Hematopoietic multipotent progenitor cell treated with erythropoietin and hydrocortisone succinate and interleukin-3 and kit ligand, for 6 days (in vitro differentiated cells): ENCODE measurements around the gene IST1.

Experiments
- DNase-seq: peaks from one replicate; pipeline ENCODE4 v3.0.0-alpha.2; 2015

Gene IST1

GRCh38 chr16:71882505-71883167 is 12.7 kb upstream of the IST1 start:
- DNase-seq, result peak; percentile 92

DNA sequence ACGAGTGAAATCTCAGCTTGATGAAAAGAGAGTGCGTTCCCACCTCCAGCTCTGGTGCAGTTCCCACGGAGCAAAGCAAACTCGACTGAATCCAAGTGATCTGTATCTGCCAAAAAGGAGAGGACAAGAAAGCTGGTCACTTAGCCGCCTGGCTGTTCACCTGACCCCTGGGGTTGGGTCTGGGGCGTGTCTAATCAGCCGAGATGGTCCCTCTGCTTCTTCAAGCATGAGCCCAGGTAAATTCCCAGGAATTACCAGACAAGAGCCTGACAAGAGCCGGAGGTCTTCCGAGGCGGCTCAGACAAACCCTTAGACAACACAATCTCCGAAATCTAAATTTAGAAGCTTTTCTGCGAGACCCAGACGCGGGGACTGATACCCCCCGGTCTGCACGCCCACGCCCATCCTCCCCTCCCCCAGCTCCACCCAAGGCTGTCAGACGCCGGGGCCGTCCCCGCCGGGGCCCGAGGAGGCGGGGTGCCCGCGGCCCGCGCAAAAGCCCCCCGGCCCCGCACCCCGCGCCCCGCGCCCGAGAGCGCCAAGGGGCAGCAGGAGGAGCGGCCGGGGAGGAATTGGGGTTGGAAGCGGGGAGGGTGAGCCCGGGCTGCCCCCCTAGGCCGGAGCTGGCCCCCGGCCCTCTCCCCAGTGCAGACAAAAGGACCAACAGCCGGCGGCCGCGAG is 12.0 kb upstream of the IST1 start:
- peak; percentile 19 for DNase-seq

- peak; percentile 71 for DNase-seq
Observed at GRCh38 chr16:71883849-71884638, 11.3 kb upstream of the IST1 start, which contains the start of gene ZNF821. Gene ZNF821, minus strand, starts transcription at chr16:71884182. Its CDS starts 4,236 bp downstream, at chr16:71879946.

DNA sequence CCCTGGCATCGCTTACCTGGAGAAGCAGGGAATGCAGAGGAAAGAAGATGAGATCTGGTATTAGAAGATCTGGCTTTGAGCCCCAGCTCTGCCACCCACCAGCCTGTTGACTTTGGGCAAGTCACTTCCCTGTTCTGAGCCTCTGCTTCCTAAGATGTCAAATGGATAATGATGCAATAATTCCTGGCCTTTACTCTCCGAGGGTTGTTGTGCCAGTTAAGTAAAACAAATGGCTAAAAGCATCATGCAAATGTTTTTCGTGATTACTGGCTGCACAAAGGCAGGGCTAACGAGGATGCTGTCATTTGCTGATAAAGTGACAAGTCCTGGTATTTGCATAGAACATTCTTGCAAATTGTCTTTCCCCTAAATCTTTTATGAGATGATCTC is 10.1 kb upstream of the IST1 start:
- DNase-seq, result peak; percentile 29

- DNase-seq, result no peak
Observed at GRCh38 chr16:71889147-71889546, 6.2 kb upstream of the IST1 start.

- no peak for DNase-seq
Observed at GRCh38 chr16:71893888-71894228, 1.5 kb upstream of the IST1 start.

- DNase-seq, result peak; percentile 61
Observed at GRCh38 chr16:71894229-71894920, 956 bp upstream of the IST1 start.

- DNase-seq, result peak; percentile 72
Observed at GRCh38 chr16:71895679-71896365, 491 bp downstream of the IST1 start.

- DNase-seq, result peak; percentile 10
Observed at GRCh38 chr16:71896764-71897368, 1.5 kb downstream of the IST1 start.

GRCh38 chr16:71899171-71899570 is 3.8 kb downstream of the IST1 start:
- no peak for DNase-seq

- no peak for DNase-seq
Observed at GRCh38 chr16:71902656-71903365, 7.5 kb downstream of the IST1 start.

- no peak for DNase-seq
Observed at GRCh38 chr16:71903608-71904007, 8.3 kb downstream of the IST1 start.

GRCh38 chr16:71904239-71904638 is 8.9 kb downstream of the IST1 start:
- no peak for DNase-seq

DNA sequence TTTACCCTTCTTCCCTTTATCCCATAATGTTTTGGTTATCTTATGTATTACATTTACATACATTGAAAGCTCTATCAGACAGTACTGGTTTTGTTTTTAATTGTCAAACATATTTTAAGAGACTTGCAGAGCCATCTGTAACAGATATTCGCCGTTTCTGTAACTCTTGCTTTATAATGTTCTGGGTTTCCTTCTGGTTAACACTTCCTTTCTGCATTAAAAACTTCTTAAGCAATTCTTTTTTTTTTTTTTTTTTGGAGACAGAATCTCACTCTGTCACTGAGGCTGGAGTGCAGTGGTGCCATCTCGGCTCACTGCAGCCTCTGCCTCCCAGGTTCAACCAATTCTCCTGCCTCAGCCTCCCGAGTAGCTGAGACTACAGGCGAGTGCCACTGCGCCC is 10.4 kb downstream of the IST1 start:
- DNase-seq, result peak; percentile 15

DNA sequence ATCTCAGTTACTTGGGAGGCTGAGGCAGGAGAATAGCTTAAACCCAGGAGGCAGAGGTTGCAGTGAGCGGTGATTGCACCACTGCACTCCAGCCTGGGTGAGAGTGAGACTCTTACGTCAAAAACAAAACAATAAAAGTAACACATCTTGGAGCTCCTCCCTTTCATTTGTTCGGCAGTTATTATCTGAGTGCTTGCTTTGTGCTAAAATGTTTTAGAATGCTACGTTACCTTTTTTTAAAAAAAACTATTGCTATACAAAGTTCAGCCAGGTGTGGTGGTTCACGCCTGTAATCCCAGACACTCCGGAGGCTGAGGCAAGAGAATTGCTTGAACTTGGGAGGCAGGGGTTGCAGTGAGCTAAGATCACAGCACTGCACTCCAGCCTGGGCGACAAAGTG is 15.8 kb downstream of the IST1 start:
- DNase-seq, result no peak

DNA sequence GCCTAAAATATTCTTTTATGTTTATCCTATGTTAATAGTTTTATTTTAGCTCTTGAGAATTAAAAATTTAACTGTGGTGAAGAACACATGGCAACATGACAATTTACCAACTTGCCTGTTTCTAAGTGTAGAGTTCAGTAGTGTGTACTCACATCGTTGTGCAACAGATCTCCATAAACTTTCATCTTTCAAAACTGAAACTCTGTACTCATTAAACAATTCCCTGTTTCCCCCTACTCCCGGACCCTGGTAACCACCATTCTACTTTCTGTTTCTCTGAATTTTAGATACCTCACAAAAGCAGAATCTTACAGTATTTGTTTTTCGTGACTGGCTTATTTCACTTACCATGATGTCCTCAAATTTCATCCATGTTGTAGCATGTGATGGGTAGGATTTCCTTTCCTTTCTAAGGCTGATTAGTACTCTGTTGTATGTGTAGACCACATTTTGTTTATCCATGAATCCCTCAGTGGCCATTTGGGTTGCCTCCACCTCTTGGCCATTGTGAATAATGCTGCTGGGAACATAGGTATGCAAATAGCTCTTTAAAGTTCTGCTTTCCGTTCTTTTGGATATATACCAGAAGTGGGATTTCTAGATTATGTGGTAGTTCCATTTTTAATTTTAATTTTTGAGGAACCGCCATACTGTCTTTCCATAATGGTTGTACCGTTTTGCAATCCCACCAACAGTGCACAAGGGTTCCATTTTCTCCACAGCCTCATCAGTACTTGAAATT is 17.4 kb downstream of the IST1 start:
- no peak for DNase-seq

DNA sequence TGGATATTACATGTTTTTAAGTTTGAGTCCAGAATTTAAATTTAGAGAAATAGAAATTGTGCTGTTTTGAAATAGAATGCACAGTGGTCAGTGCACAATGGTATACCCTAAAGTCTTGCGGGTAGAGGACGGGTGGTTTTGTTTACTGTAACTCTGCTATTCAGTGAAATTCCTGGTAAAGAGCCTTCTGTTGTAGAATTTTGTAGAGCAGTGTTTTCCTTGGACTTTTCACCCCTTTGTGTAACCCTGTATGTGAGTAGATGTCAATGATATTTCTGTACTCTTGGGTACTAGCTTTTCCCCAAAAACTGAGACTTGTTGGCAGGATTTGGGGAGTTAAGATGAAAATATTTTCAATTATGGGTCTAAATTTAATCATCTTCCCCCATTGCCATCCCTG is 19.5 kb downstream of the IST1 start:
- DNase-seq, result no peak

DNA sequence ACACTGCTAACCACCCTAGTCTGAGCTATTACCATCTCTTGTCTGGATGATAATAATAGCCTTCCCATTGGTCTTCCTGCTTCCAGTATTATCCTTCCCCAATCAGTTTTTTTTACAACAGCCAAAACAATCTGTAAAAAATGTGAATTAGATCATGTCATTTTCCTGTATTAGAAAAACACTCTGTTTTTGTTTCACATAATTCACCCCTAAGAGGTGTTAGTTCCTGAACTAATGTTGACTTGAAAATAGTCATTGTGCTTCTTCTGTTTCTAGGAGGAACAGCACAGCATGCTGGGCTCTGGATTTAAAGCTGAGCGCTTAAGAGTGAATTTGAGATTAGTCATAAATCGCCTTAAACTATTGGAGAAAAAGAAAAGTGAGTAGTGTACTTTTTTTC is 20.0 kb downstream of the IST1 start:
- DNase-seq, result no peak

DNA sequence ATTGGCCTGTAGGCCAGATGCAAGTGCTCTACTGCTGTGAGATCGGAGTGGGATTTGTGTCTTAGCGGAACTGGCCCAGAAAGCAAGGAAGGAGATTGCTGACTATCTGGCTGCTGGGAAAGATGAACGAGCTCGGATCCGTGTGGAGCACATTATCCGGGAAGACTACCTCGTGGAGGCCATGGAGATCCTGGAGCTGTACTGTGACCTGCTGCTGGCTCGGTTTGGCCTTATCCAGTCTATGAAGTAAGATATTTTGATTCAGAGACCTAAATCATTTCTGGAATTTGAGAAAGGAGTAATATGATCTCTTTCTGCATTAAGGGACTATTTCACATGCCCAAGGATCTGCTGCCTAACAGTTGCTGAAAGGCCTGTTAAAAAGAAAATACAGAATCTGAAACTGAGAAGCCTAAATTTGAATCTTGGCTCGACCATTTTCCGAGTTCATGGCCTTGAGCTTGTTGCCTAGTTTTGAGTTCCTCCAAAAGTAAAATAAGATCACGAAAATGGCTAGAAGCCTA is 21.1 kb downstream of the IST1 start:
- DNase-seq, result no peak

DNA sequence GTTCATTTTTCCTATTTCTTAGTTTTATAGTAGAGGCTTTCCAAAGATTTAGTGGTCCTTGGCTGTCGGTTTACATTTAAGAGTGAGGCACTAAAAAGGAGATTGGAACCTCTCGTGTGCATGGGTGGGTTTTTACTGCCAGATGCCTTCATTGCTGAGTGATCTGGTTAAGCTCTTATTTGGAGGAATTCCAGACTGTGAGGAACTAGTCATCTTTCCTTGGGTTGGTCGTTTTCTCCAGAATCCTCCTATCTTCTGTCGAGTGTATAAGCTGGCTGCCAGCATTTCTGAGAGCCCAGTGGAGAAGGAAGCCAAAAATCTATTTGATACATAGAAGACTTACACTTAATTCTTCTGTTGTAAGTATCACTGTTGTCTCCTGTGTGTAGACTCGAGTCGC is 22.6 kb downstream of the IST1 start:
- no peak for DNase-seq

- peak; percentile 41 for DNase-seq
Observed at GRCh38 chr16:71919035-71919434, 23.7 kb downstream of the IST1 start.
